Lower leg skin (tissue), 3 donors: ENCODE data around the gene SPTBN4.

Experiments
- POLR2A ChIP-seq, 2 donors: fragments of 450-650 bp; IDR thresholded peaks; one replicate each; pipeline ENCODE4 v1.6.1; 2016 to 2017; ENCODE audit warnings: antibody characterized with exemption in 2 of 2, mild to moderate bottlenecking in 1 of 2, moderate library complexity in 1 of 2
- TF ChIP-seq, protein P1 (sequence below), 3 donors: fragments of 450-650 bp; IDR thresholded peaks; one replicate each; pipeline ENCODE4 v1.5.1; 2016; ENCODE audit warnings: antibody characterized with exemption in 3 of 3, mild to moderate bottlenecking in 3 of 3, moderate library complexity in 2 of 3

DNA sequence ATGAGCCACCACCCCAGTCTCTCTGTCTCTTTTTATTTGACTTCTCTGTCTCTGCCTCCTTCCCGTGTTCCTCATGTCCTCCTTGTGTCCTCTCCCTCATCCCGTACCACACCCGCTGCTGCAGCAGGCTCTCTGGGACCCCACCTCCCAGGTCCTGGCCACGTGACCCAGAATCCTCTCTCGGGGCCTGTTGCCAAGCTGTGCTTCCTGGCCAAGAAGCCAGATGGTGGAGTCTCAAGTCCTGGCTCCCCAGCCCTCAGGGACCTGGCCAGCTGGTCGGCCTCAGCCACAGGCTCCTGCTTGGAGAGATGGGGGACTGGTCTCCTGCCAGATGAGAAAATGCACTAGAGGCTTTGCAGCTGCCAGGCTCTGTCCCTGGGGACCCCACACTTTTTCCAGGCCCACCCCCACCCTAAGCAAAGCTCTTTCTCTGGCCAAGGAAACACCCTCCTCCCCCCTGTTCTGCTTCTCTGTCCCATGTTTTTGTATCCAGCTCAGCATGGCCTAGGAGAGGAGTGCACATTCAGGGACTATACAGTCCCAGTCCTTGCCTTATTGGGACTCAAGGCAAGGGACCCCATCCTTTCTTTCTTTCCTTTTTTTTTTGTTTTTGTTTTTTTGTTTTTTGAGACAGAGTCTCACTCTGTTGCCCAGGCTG, 75.5 kb downstream of the SPTBN4 start:
- TF ChIP-seq, protein P1, sequence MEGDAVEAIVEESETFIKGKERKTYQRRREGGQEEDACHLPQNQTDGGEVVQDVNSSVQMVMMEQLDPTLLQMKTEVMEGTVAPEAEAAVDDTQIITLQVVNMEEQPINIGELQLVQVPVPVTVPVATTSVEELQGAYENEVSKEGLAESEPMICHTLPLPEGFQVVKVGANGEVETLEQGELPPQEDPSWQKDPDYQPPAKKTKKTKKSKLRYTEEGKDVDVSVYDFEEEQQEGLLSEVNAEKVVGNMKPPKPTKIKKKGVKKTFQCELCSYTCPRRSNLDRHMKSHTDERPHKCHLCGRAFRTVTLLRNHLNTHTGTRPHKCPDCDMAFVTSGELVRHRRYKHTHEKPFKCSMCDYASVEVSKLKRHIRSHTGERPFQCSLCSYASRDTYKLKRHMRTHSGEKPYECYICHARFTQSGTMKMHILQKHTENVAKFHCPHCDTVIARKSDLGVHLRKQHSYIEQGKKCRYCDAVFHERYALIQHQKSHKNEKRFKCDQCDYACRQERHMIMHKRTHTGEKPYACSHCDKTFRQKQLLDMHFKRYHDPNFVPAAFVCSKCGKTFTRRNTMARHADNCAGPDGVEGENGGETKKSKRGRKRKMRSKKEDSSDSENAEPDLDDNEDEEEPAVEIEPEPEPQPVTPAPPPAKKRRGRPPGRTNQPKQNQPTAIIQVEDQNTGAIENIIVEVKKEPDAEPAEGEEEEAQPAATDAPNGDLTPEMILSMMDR (IDR thresholded peaks at IDR 0.05) = no peak
- TF ChIP-seq POLR2A (IDR thresholded peaks at IDR 0.05) = no peak
